ENCODE measurements around the gene MMP17.
"Not testable (repeated sequence)": the region's sequence is repeated elsewhere in the genome, so short reads cannot be mapped to it uniquely, and the experiment has no call there.

MMP17 gene

DNA sequence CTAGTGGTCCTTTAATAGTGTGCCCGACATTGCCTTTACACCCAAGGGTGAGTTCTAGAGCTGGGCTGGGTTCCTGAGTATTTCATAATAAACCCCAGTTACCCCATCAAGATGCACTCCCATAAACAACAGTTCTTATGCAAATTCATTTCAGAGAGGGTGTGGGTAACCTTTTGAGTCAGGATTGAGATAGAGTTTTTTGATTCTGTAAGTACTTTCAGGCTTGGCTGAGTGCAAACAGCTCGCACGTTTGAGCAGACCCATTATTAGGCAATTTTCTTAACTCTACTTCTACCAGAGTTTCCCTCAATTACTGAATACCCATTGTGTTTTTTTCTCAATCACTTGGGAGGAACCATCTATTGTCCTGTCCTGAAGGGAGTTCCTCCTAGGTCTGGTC lies 50.2 kb downstream of the MMP17 start:
- H3K4me3 ChIP-seq (replicated peaks; ENCODE audit: insufficient read depth, low read length); H3K27me3 ChIP-seq (ENCODE audit: insufficient read depth, poor library complexity, severe bottlenecking): not testable (repeated sequence)
- DNase-seq (ENCODE audit: low read depth in 1 of 2, low spot score in 1 of 2): peak; percentile 72 to 82
- H3K27ac ChIP-seq (replicated peaks): peak overlapping the region; percentile 69

DNA sequence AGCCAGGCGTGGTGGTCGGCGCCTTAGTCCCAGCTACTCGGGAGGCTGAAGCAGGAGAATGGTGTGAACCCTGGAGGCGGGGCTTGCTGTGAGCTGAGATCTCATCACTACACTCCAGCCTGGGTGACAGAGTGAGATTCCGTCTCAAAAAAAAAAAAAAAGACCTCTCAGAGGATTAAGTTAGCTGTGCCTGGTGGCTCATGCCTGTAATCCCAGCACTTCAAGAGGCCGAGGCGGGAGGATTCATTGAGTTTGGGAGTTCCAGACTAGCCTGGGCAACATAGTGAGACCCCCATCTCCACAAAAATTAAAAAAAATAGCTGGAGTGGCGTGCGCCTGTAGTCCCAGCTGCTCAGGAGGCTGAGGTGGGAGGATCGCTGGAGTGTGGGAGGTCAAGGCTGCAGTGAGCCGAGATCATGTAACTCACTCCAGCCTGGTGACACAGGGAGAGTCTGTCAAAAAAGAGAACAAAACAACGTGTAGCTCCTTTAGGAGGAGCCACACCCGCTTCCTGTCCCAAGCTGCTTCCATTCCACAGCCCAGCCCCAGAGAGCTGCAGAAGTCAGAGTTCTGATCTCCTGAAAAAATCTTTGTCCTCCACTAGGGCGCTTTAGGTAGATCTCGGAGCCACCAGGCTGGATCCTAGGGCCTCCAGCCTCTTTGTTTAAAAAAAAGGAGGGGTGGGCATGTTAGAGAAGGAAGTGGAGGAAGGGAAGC lies 54.8 kb downstream of the MMP17 start:
- Histone ChIP-seq H3K4me3 (replicated peaks; ENCODE audit: insufficient read depth, low read length) (no peak overlapping the region), H3K27ac (replicated peaks) (no peak overlapping the region; the same call in 1 of the 2 replicates), H3K27me3 (ENCODE audit: insufficient read depth, poor library complexity, severe bottlenecking) (no peaks in the 10 kb centered on the region)
- TF ChIP-seq, protein P1, sequence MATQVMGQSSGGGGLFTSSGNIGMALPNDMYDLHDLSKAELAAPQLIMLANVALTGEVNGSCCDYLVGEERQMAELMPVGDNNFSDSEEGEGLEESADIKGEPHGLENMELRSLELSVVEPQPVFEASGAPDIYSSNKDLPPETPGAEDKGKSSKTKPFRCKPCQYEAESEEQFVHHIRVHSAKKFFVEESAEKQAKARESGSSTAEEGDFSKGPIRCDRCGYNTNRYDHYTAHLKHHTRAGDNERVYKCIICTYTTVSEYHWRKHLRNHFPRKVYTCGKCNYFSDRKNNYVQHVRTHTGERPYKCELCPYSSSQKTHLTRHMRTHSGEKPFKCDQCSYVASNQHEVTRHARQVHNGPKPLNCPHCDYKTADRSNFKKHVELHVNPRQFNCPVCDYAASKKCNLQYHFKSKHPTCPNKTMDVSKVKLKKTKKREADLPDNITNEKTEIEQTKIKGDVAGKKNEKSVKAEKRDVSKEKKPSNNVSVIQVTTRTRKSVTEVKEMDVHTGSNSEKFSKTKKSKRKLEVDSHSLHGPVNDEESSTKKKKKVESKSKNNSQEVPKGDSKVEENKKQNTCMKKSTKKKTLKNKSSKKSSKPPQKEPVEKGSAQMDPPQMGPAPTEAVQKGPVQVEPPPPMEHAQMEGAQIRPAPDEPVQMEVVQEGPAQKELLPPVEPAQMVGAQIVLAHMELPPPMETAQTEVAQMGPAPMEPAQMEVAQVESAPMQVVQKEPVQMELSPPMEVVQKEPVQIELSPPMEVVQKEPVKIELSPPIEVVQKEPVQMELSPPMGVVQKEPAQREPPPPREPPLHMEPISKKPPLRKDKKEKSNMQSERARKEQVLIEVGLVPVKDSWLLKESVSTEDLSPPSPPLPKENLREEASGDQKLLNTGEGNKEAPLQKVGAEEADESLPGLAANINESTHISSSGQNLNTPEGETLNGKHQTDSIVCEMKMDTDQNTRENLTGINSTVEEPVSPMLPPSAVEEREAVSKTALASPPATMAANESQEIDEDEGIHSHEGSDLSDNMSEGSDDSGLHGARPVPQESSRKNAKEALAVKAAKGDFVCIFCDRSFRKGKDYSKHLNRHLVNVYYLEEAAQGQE (IDR thresholded peaks at IDR 0.05; ENCODE audit: insufficient replicate concordance, low read depth): no peak
- TF ChIP-seq GABPA (IDR thresholded peaks at IDR 0.05; ENCODE audit: low read depth): no peak
- no peak for TF ChIP-seq SPI1 (IDR thresholded peaks at IDR 0.05; ENCODE audit: borderline replicate concordance, low read depth)
- TF ChIP-seq, protein P2, sequence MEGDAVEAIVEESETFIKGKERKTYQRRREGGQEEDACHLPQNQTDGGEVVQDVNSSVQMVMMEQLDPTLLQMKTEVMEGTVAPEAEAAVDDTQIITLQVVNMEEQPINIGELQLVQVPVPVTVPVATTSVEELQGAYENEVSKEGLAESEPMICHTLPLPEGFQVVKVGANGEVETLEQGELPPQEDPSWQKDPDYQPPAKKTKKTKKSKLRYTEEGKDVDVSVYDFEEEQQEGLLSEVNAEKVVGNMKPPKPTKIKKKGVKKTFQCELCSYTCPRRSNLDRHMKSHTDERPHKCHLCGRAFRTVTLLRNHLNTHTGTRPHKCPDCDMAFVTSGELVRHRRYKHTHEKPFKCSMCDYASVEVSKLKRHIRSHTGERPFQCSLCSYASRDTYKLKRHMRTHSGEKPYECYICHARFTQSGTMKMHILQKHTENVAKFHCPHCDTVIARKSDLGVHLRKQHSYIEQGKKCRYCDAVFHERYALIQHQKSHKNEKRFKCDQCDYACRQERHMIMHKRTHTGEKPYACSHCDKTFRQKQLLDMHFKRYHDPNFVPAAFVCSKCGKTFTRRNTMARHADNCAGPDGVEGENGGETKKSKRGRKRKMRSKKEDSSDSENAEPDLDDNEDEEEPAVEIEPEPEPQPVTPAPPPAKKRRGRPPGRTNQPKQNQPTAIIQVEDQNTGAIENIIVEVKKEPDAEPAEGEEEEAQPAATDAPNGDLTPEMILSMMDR (IDR thresholded peaks at IDR 0.05; ENCODE audit: insufficient read depth, low read length): no peak
- peak in 1 of 2 experiments; percentile 61 for DNase-seq (ENCODE audit: low read depth in 1 of 2, low spot score in 1 of 2)

DNA sequence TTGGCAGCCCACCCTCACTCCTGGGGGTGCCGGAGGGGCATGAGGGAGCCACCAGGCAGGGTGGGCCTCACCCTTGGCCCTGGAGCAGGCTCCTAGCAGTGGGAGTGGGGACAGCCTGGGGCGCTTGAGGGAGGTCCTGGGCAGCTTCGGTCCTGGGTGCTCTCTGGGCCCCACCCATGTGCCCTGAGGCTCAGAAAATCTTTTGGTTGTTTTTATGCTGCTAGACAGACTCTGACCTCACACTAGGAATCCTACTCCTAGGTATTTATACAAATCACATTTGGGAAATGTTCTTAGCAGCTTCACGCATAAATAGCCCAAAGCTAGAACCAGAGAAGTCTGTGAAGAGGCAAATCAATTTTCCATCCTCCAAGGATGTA lies 55.3 kb downstream of the MMP17 start:
- Histone ChIP-seq H3K27me3 (ENCODE audit: insufficient read depth, poor library complexity, severe bottlenecking) (no peaks in the 10 kb centered on the region), H3K4me3 (replicated peaks; ENCODE audit: insufficient read depth, low read length) (no peak overlapping the region), H3K27ac (replicated peaks) (no peak overlapping the region; the same call in 1 of the 2 replicates)
- TF ChIP-seq GABPA (IDR thresholded peaks at IDR 0.05; ENCODE audit: low read depth): no peak
- TF ChIP-seq, protein P1 (IDR thresholded peaks at IDR 0.05; ENCODE audit: insufficient replicate concordance, low read depth): no peak
- TF ChIP-seq, protein P2 (IDR thresholded peaks at IDR 0.05; ENCODE audit: insufficient read depth, low read length): no peak
- TF ChIP-seq POLR2AphosphoS5 (IDR thresholded peaks at IDR 0.05; ENCODE audit: low read depth): no peak
- TF ChIP-seq SPI1 (IDR thresholded peaks at IDR 0.05; ENCODE audit: borderline replicate concordance, low read depth): no peak
- no peak for DNase-seq (ENCODE audit: low read depth in 1 of 2, low spot score in 1 of 2)

DNA sequence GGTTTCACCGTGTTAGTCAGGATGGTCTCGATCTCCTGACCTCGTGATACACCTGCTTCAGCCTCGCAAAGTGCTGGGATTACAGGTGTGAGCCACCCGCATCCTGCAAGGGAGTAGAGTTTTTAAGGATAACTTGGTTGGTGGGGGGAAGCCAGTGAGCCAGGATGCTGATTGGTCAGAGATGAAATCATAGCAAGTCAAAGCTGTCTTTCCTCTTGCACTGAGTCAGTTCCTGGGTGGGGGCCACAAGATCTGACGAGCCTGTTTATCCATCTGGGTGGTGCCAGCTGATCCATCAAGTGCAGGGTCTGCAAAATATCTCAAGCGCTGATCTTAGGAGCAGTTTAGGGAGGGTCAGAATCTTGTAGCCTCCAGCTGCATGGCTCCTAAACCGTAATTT lies 56.9 kb downstream of the MMP17 start:
- H3K4me3 ChIP-seq (replicated peaks; ENCODE audit: insufficient read depth, low read length); H3K27ac ChIP-seq (replicated peaks); H3K27me3 ChIP-seq (ENCODE audit: insufficient read depth, poor library complexity, severe bottlenecking); DNase-seq (ENCODE audit: low read depth in 1 of 2, low spot score in 1 of 2): not testable (repeated sequence)

DNA sequence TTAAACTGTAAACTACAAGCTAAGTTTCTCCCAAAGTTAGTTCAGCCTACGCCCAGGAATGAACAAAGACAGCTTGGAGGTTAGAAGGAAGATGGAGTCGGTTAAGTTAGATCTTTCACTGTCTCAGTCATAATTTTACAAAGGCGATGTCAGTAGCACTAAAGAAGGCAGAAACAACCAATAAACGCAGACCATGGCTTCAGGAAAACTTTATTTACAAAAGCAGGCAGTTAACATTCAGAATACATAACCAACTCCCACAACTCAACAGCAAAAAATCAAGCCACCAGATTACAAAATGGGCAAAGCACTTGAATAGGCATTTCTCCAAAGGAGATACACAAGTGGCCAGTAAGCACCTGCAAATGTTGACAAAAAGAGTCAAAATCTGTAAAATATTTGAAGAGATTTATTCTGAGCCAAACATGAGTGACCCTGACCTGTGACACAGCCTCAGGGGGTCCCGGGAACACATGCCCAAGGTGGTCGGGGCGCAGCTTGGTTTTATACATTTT lies 57.4 kb downstream of the MMP17 start:
- no peak for DNase-seq (ENCODE audit: low read depth in 1 of 2, low spot score in 1 of 2)
- no peak overlapping the region for H3K4me3 ChIP-seq (replicated peaks; ENCODE audit: insufficient read depth, low read length)
- H3K27ac ChIP-seq (replicated peaks): no peak overlapping the region
- H3K27me3 ChIP-seq (ENCODE audit: insufficient read depth, poor library complexity, severe bottlenecking): no peaks in the 10 kb centered on the region
- TF ChIP-seq, protein P2 (IDR thresholded peaks at IDR 0.05; ENCODE audit: insufficient read depth, low read length): no peak
- TF ChIP-seq GABPA (IDR thresholded peaks at IDR 0.05; ENCODE audit: low read depth) (no peak), SPI1 (IDR thresholded peaks at IDR 0.05; ENCODE audit: borderline replicate concordance, low read depth) (no peak), POLR2AphosphoS5 (IDR thresholded peaks at IDR 0.05; ENCODE audit: low read depth) (no peak)
- TF ChIP-seq, protein P1 (IDR thresholded peaks at IDR 0.05; ENCODE audit: insufficient replicate concordance, low read depth): no peak

DNA sequence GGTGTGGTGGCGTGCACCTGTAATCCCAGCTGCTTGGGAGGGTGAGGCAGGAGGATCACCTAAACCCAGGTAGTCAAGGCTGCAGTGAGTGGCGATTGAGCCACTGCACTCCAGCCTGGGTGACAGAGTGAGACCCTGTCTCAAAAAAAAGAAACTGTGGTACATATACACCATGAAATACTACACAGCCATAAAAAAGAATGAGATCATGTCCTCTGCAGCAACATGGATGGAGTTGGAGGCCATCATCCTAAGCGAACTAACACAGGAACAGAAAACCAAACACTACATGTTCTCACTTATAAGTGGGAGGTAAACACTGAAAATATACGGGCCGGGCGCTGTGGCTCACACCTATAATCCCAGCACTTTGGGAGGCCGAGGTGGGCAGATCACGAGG lies 63.5 kb downstream of the MMP17 start:
- not testable (repeated sequence) for DNase-seq (ENCODE audit: low read depth in 1 of 2, low spot score in 1 of 2); H3K4me3 ChIP-seq (replicated peaks; ENCODE audit: insufficient read depth, low read length); H3K27ac ChIP-seq (replicated peaks); H3K27me3 ChIP-seq (ENCODE audit: insufficient read depth, poor library complexity, severe bottlenecking)

All from HL-60 (cell line).